Measurements from ENCODE around the gene TMEM81. TPM values are rescaled to one million over a fixed set of nuclear protein-coding genes. Genes with fewer than 3 reads are reported as not detected.

The TMEM81 gene
- total and polyA plus RNA-seq, 10 of the 15 experiments (the other 5 are each of a cell fraction or from before 2014, with no cell fraction given): 0.62 to 2.2 (median 1.1) TPM

GRCh38 chr1:205077934-205078311 lies 6.3 kb downstream of the TMEM81 start:
- WGBS (ENCODE audit: insufficient coverage, insufficient replicate concordance, low lambda C conversion rate, missing lambda C conversion rate): 50% methylated on average over 1 of the region's 1 CpG
- intact Hi-C loops (cut with micrococcal nuclease; ENCODE audit: unreplicated experiment): no loop called here
- ChIA-PET CTCF (interaction anchor here (2.2 to 8.9 kb wide), 2 partner anchors 16 to 64 kb away, joined by 8 to 65 read pairs; no protein-coding TSS in a partner anchor), RAD21 (ENCODE audit: unreplicated experiment) (no interaction called here), POLR2A (no interaction called here), SMC1A (ENCODE audit: uncharacterized antibody, unreplicated experiment) (interaction anchor here (0.9 to 1.2 kb wide), 2 partner anchors 12 to 150 kb away, joined by 3 read pairs; no protein-coding TSS in a partner anchor)
- TF ChIP-seq ZSCAN29 (IDR thresholded peaks at IDR 0.05): no peak
- TF ChIP-seq RFX5 (IDR thresholded peaks at IDR 0.05; ENCODE audit: low read depth, low read length): no peak
- no peak for TF ChIP-seq SREBF2 (IDR thresholded peaks at IDR 0.05; ENCODE audit: low read length)
- no peak for TF ChIP-seq HDAC6 (IDR thresholded peaks at IDR 0.05; ENCODE audit: unreplicated experiment)
- TF ChIP-seq CUX1 (IDR thresholded peaks at IDR 0.05; ENCODE audit: insufficient replicate concordance, low read depth, low read length): no peak
- no peak for TF ChIP-seq SREBF1 (IDR thresholded peaks at IDR 0.05; ENCODE audit: low read length)
- TF ChIP-seq MEF2A (IDR thresholded peaks at IDR 0.05; ENCODE audit: insufficient read depth, low read depth, low read length): no peak
- TF ChIP-seq ASH2L (IDR thresholded peaks at IDR 0.05; ENCODE audit: borderline replicate concordance, low read depth): no peak
- TF ChIP-seq JUNB (IDR thresholded peaks at IDR 0.05): no peak
- no peak for TF ChIP-seq NRF1 (conservative IDR thresholded peaks at IDR 0.05; ENCODE audit: low read depth, low read length)
- no peak for TF ChIP-seq ESRRA (IDR thresholded peaks at IDR 0.05; ENCODE audit: low read length)
- H2AFZ ChIP-seq (ENCODE audit: control insufficient read depth, low read depth, low read length): no peak overlapping the region
- H3K9ac ChIP-seq (ENCODE audit: control insufficient read depth, insufficient read depth, low read length): no peak overlapping the region
- no peak overlapping the region for H3K4me2 ChIP-seq (ENCODE audit: control insufficient read depth, insufficient read depth)
- in situ Hi-C loops (cut with MboI): no loop called here
- no peak overlapping the region for H3K27ac ChIP-seq (ENCODE audit: control insufficient read depth, insufficient read depth)
- no peaks in the 10 kb centered on the region for H3K36me3 ChIP-seq (ENCODE audit: control insufficient read depth in 2 of 2, insufficient read depth in 2 of 2, low read length in 1 of 2)
- no peak for ATAC-seq
- H3K9me3 ChIP-seq (replicated peaks; ENCODE audit: control insufficient read depth, insufficient read depth, low read length): no peaks in the 10 kb centered on the region
- no peaks in the 10 kb centered on the region for H4K20me1 ChIP-seq (ENCODE audit: control insufficient read depth, insufficient read depth)
- H3K4me3 ChIP-seq: no peak overlapping the region
- H3K4me1 ChIP-seq (ENCODE audit: control insufficient read depth, insufficient read depth, low read length): no peaks in the 10 kb centered on the region
- DNase-seq (ENCODE audit: low read depth, low spot score): no peak
- no peaks in the 10 kb centered on the region for H3K27me3 ChIP-seq (replicated peaks in 1 of 2; ENCODE audit: control insufficient read depth in 2 of 2, insufficient read depth in 2 of 2, low read length in 1 of 2)
- H3K79me2 ChIP-seq (ENCODE audit: control insufficient read depth, insufficient read depth, low read length): no peaks in the 10 kb centered on the region
- no peak for FAIRE-seq
- no TSS peak for BruUV-seq (replicated peaks)

Data from GM12878 (cell line).